HG02678 (cell line): ENCODE results near the gene MCU.
"Not testable (repeated sequence)": the region's sequence is repeated elsewhere in the genome, so short reads cannot be mapped to it uniquely, and the experiment has no call there.

Experiments
- ATAC-seq: cut with Tn5 transposase; IDR thresholded peaks from one replicate; pipeline ENCODE4 v1.9.1; 2021; ENCODE audit warnings: mild to moderate bottlenecking, moderate library complexity; ENCODE audit not compliant: unreplicated experiment

The MCU gene, protein sequence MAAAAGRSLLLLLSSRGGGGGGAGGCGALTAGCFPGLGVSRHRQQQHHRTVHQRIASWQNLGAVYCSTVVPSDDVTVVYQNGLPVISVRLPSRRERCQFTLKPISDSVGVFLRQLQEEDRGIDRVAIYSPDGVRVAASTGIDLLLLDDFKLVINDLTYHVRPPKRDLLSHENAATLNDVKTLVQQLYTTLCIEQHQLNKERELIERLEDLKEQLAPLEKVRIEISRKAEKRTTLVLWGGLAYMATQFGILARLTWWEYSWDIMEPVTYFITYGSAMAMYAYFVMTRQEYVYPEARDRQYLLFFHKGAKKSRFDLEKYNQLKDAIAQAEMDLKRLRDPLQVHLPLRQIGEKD

DNA sequence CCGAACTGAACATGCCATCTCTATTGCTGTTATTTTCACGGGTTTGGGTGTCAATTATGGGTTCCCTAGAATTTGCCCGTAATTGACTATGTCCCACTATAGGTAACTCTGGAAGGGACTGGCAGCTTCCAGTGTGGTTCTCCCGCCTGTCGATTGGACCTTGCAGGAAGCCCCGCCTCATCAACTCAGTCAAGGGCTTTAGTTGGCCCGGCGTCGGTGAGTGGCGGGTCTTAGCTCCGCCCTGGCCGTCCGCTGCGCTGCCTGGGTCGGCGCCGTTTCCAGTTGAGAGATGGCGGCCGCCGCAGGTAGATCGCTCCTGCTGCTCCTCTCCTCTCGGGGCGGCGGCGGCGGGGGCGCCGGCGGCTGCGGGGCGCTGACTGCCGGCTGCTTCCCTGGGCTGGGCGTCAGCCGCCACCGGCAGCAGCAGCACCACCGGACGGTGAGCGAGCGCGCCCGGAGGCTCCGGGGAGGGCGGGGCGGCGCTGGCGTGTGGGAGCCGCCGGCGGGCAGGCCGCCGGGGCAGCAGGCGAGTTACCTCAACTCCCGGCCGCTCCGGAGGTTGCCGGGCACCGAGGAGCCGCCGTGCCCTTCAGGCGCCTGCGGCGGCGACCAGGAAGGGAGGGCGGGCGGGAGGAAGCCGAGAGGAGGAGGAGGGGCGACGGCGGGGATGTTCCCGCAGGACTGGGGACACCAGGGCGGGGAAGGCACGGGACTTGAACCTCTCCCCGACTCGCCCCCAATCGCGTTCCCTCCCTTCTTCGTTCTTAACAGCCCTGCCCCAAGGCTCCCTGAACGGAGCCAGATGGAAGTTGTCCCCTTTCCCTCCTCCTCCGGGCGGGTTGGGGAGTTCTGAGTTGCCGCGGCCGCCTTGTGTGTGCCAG is at the start of gene MCU:
Gene MCU (plus strand): TSS at position 281 of the 881 bp plus-strand sequence. CDS start 9 bp downstream, at position 290.
- ATAC-seq = peak; percentile 97

DNA sequence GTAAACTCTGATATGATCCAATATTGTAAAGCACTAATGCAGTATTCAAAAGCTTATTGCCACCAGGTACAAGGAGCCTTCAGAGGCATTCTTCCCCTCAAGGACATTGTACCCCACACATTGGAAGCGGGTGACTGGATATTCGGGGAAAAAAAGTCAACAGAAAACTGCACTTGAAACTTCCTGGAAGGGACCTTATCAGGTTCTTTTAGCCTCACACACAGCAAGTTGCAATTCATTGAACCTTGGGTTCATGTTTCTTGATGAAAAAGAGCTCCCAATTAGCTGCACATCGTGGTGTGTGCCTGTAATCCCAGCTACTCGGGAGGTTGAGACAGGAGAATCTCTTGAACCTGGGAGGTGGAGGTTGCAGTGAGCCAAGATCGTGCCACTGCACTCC is 49.6 kb upstream of the MCU start:
- ATAC-seq = no peak

DNA sequence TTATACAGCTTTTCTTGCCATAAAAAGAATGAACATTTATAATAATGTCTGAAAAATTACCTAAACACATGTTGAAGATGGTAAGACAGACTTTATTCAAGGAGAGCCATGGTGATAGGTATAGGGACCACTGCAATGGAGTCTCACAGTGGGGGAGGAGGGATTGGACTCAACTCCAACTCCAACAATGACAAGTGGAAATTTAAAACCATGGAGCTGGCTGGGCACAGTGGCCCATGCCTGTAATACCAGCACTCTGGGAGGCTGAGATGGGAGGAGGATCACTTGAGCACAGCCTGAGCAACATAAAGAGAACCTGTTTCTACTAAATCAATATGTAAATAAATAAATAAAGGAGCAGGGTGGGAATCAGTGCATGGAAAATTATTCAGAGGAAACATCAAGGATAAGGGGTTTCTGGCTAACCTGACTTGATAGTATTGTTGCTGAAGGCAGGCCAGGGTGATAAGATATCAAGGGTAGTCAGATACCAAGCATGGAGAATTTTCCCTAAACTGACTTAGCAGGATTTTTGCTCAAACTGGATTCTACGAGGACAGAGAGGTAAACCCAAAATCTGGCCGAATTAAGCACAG is 46.6 kb upstream of the MCU start:
- no peak for ATAC-seq

DNA sequence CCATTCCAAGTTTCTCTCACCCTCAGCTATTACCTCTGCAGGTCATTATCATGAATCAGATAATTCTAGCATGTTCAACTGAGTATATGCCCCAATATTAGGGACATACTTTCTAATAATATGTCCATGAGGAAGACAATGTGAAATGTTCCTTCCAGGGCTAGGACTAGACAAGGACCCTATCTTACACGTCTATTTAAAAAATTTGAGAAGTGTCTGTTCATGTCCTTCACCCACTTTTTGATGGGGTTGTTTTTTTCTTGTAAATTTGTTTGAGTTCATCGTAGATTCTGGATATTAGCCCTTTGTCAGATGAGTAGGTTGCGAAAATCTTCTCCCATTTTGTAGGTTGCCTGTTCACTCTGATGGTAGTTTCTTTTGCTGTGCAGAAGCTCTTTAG is 45.0 kb upstream of the MCU start:
- not testable (repeated sequence) for ATAC-seq

DNA sequence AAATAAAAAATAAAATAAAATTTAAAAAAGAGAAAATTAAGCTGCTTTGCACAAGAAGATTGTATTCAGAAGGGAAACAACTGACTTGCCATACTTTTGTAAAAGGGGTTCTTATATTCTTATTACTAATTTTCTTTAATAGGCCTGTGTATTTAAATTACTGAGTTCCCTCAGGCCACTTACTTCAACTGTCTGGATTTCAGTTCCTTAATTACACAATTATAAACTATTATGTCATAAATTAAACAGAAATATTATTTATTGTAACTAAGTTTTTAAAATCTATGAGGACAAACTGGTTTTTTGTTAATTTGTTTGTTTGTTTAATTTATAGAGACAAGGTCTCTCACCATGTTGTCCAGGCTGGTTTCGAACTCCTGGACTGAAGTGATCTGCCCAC is 43.6 kb upstream of the MCU start:
- no peak for ATAC-seq

DNA sequence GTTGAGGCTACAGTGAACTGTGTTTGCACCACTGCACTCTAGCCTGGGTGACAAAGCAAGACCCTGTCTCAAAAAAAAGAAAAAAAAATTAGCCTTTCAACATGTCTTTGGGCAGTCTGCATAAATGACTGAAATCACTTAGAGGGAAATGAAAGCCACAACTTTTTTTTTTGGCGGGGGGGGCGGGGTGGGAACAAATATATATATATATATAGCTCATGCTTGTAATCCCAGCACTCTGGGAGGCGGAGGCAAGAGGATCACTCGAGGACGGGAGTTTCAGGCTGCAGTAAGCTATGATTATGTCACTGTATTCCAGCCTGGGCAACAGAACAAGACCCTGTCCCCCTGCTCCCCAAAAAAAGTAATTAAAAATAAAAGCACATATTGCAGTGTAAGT is 42.7 kb upstream of the MCU start:
- no peak for ATAC-seq

DNA sequence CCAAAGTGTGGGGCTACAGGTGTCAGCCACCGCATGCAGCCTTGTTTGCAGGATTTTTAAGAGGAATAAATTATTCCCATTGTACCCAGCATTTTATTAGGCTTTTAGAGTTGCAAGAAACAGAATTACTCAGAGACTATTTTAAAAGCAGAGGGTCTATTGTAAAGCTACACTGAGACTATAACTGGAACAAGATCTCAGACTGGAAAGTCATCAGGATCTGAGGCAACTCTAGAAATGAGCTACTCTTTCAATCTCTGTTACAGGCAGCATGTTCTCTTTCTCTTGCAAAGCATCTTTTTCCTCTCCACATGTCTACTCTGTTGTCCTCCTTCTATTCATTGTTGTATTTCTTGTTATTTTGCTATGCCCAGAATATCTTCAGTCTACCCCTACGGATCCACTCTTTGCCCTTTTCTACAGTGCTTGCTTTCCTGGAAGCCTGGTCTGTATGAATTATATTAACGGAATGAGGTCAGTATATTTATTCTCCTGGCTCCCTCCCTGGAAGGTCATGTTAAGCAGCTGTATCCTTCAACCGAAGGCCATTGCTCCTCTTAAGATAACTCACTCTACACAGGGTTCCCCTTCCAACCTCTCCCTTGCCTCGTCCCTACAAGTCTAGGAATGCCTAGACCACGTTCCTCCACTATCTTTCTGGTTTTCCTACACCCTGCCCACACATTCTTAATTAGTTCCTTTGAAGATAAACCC is 38.4 kb upstream of the MCU start:
- ATAC-seq = no peak

DNA sequence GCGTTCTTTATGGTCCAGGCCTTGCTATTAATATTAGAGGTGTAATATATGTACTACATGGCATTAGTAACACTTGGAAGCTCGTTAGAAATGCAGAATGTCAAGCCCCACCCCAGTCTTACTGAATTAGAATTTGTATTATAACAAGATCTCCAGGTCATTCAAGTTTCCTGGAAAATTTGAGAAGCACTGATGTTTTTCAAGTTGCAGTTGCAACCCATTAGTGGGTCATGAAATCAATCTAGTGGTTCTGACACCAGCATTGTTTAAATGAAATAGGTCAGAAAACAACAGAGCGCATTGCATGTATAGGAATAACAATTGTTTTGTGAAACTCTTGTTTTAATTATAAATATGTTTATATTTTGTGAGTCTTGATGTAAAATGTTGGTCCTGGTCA is 37.2 kb upstream of the MCU start:
- ATAC-seq = no peak

DNA sequence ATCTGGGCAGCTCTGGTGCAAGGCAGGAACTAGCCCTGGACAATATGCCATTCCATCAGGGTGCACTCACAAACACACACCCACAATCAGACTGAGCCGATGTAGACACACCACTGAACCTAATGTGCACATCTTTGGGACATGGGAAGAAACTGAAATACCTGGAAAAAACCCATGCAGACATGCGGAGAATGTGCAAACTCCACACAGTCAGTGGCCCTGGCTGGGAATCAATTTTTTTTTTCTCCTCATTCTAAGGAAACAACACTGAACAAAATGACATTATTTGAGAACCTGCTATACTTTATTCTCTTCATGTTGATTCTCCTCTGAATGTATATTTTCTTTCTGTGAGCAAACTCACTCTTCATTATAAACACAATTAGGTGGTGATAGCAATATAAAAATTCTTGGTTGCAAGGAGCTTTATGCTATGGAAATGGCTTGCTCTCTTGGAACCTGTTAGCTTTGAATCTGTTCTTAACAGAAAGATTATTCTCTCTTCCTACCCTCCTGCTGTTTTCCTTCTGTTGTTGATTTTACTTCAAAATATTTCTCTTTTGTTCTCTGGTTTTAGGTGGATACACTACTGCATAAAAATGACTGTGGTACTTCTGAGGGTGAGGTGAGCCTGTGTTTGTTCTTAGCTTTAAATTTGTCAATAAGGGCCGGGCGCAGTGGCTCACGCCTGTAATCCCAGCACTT is 33.1 kb upstream of the MCU start:
- no peak for ATAC-seq

DNA sequence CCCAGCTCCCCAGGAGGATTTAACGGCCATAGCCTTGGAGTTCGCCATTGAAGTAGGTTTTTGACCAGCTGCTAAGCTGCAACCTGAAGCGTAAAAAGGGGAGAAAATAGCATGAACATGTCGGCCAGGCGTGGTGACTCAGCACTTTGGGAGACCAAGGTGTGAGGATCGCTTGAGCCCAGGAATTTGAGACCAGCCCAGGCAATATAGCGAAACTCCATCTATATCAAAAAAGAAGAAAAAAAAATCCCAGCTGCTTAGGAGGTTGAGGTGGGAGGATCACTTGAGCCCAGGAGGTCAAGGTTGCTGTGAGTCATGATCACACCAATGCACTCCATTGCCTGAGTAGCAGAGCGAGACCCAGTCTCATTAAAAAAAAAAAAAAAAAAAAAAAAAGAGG is 32.2 kb upstream of the MCU start:
- ATAC-seq = no peak

DNA sequence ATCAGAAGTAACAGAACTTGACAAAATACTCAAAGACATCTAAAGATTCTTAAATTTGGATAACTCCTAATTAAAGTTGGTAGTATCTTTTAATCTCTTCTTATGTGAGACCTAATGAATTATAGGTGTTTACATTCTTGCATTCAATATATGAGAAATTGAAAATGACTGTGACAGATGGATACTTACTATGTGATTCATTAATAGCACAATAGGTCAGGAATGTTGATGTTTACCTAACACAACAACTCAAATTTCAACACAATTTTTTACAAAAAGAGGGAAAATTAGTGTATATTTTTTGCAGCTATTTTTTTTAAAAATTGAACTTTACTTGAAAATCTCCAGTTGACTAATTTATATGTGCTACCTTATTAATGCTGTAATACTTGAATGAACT is 31.7 kb upstream of the MCU start:
- no peak for ATAC-seq

DNA sequence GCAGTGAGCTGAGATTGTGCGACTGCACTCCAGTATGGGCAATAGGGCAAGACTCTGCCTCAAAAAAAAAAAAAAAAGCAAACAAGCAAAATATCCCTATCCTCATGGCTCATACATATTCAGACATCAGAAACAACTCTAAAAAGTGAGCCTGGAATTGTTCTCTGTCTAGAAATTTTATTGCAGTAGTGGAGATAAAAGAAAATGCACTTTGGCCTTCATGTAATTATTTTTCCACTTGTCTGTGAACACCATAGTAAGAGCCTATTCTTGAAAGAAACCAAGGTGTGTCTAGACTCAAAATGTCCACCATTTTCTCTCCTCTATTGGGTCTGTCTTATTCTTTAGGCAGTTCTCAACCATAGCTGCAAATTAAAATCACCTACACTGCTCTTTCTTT is 30.5 kb upstream of the MCU start:
- ATAC-seq = no peak

DNA sequence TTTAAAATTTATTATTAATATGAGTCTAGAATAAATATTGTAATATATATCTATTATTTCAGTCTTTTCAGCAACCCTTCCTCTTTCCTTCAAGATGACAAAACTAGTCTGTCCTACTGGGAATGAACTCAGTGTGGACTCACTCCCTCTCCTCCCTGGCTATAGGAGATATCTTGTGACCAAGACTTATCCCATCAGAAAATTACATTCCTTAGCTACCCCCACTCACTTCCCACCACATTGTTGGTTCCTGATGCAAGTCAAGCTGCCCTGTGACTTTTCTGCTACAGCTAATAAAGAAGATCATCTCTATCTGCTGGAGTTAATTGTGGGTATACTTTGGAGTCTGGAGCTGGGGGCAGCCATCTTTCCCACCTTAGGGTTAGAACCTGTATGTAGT is 28.0 kb upstream of the MCU start:
- ATAC-seq = no peak

DNA sequence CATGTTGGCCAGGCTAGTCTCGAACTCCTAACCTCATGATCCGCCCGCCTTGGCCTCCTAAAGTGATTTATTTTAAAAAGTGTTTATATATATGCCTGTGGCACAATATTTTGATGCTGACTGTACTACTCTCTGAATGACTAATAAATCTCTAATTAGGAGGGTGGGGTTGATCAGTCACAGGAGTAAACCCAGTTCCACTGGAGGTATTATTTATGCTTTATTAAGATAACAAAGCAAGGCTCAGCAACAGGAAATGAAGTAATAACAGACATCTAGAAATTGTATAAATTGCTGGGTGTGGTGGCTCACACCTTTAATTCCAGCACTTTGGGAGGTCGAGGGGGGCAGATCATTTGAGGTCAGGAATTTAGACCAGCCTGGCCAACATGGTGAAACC is 26.0 kb upstream of the MCU start:
- no peak for ATAC-seq

DNA sequence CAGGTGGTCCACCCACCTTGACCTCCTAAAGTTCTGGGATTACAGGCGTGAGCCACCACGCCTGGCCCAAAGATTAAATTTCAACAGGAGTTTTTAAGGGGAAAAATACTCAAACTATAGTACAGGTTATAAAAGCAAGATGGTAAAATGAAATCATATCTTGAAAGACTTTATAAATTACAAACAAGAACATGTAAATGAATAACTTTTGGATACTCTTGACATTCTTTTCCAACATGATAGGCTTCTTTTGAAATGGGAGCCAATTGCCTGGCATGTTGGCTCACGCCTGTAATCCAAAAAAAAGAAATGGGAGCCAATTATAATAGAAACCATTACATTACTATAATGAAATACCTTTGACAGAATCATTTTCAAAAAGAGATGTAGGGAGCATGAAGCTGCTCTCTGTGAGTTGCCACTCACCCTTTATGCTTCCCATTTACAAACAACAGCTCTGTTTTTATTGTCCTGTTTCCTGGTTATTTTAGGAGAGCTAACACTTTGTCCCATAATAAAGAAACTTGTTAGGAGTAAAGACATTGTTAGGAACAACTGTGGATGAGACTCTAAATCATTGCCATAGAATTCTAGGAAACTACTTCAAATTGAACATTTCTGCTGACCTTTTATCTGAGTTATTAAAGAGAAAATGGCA is 24.6 kb upstream of the MCU start:
- ATAC-seq = no peak

DNA sequence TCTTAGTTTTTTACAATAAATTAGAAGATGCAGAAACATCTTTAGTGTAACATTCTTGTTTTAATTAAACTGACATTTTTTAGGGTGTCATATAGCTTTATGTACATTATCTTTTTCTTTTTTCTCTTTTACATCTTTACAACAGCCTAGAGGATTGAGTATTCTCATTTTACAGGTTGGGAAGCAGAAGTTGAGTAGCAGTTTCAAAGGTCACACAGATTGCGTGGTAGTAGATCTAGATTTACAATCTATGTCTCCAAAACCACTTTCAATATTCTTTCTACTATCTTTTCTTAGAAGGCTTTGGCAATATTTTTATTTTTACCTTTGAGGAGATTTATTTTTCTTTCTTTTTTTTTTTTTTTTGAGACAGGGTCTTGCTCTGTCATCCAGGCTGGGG is 18.7 kb upstream of the MCU start:
- ATAC-seq = no peak

DNA sequence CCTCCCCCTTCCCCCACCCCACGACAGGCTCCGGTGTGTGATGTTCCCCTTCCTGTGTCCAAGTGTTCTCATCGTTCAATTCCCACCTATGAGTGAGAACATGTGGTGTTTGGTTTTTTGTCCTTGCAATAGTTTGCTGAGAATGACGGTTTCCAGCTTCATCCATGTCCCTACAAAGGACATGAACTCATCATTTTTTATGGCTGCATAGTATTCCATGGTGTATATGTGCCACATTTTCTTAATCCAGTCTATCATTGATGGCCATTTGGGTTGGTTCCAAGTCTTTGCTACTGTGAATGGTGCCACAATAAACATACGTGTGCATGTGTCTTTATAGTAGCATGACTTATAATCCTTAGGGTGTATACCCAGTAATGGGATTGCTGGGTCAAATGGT is 17.8 kb upstream of the MCU start:
- not testable (repeated sequence) for ATAC-seq

DNA sequence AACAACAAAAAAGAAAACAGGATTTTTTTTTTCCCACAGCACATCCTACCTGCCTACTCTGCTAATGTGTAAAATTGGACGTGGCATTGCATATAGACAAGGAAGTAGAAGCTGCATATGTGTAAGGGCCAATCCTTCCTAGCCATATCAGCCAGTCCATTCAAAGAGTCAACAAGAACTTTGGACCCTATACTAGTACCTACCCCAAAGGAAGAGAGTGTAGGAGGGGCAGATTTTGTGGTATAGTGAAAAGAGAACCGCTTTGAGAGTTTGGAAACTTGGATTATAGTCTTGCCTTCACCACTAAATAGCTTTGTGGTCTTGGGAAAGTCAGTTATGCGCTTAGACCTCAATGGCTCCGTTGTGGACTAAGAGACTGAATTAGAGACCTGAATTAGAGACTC is 12.1 kb upstream of the MCU start:
- ATAC-seq = no peak

DNA sequence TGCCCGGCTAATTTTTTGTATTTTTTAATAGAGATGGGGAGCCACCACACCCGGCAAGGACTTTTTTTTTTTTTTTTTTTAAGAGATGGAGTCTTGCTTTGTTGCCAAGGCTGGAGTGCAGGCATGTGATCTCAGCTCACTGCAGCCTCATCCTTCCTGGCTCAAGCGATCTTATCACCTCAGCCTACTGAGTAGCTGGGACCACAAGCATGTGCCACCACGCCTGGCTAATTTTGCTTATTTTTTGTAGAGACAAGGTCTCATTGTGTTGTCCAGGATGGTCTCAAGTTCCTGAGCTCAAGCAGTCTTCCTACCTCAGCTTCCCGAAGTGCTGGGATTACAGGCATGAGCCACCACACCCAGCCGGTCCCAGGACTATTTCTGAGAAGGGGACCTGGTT is 9.3 kb upstream of the MCU start:
- ATAC-seq = no peak

DNA sequence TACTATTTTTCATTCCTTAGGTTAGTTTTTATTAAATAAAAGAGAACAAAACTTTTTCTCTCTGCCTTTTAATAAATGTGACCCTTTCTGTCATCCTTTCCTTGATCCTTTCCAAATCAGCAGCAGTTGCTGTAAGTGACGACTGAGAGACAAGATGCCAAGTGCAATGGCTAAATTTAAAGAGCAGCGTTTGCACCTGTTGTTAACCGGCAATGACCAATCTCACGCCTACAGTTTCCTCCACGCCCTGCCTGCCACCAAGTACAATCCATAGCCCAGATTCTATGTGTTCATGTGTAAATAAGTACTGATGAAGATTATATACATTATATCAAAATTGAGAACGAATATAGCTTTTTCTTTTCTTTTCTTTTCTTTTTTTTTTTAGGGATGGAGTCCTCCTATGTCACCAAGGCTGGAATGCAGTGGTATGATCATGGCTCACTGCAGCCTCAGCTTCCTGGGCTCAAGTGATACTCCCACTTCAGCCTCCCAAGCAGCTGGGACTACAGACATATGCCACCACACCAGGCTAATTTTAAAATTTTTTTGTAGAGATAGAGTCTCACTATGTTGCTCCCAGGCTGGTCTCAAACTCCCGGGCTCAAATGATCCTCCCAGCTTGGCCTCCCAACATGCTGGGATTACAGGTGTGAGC is 6.5 kb upstream of the MCU start:
- no peak for ATAC-seq
